HG02588 (cell line): ENCODE results near the gene ARFIP2.
A peak's percentile ranks its signal among the peaks of the same experiment; 100 is the strongest.

Experiments
- ATAC-seq: cut with Tn5 transposase; IDR thresholded peaks from one replicate; pipeline ENCODE4 v1.9.1; 2021; ENCODE audit warnings: mild to moderate bottlenecking, moderate library complexity; ENCODE audit not compliant: unreplicated experiment

The ARFIP2 gene

DNA sequence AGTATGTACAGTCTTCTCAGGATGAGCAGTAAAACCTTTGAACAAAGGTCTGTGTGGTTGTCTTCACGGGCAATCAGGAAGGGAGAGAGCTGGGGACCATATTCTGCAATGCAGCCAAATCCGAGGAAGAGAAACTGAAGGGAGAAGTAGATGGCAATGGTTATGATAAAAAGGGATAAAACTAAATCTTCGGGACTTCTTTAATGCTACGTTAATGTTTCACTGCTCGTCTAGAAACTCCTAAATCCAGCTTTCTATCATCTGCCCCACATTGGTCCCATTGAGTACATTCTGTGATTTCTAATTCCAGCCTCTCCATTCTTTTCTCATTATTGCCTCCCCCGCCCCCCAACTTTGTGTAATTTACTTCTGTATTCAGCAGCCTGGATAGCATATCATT lies 1.9 kb upstream of the ARFIP2 start:
- no peak for ATAC-seq

GRCh38 chr11:6482441-6482840 lies 1.3 kb upstream of the ARFIP2 start:
- ATAC-seq, result no peak

GRCh38 chr11:6481924-6482275 lies 769 bp upstream of the ARFIP2 start:
- ATAC-seq, result no peak

DNA sequence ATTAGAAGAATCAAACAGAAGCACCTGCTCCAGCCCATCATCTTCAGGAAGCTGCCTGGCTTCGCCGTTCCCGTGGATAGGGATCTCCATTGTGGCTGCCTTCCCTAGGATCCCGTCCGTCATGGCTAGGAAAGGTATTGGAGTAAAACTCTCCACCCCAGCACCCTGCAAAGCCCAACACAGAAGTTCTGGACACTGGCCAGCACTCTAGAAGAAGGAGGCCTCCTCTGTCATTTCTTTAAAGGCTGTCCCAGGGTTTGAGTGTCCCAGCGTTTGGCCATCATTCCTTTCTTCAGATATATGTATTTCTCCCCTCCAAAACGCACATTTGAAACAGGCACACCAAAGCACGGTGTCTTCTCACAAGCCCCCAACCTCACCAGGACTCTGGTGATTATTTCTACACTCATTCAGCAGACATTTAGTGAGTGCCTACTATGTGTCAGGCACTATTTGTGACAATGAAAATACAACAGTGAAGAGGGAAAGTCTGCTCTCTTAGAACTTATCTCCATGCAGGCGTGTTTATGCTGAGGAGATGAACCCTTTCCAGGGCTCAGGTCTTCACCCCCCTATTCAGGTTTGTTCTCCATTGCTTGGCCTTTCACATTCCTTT lies 724 bp downstream of the ARFIP2 start:
- no peak for ATAC-seq

- no peak for ATAC-seq
Measured at GRCh38 chr11:6476571-6476970, 4.6 kb downstream of the ARFIP2 start.

- no peak for ATAC-seq
Measured at GRCh38 chr11:6475936-6476335, 5.2 kb downstream of the ARFIP2 start.

GRCh38 chr11:6474806-6475500 lies 6.2 kb downstream of the ARFIP2 start:
- no peak for ATAC-seq

DNA sequence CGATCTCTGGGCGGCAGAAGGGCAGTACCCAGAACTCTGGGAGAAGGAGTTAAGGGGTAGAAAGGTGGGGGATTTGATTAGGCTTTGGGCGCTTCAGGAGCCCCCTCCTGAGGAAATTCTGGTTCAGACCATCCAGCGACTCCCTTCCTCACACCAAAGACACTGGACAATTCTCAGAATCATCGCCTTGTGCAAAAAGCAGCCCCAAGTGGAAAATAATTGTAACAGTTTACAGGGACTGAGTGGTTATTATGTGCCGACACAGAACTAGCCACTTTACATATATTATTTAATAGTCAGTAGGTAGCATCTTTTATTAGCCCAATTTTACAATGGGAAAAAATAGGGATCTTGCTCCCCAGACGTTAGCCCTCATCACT lies 6.7 kb downstream of the ARFIP2 start:
- ATAC-seq, result no peak

GRCh38 chr11:6473451-6474412 lies 7.4 kb downstream of the ARFIP2 start, which contains the start of gene TRIM3:
TSS of gene TRIM3 (minus strand) at chr11:6473941. CDS start at chr11:6465695, 8,246 bp downstream.
- ATAC-seq, result peak; percentile 64

- no peak for ATAC-seq
Measured at GRCh38 chr11:6472934-6473333, 8.2 kb downstream of the ARFIP2 start.

DNA sequence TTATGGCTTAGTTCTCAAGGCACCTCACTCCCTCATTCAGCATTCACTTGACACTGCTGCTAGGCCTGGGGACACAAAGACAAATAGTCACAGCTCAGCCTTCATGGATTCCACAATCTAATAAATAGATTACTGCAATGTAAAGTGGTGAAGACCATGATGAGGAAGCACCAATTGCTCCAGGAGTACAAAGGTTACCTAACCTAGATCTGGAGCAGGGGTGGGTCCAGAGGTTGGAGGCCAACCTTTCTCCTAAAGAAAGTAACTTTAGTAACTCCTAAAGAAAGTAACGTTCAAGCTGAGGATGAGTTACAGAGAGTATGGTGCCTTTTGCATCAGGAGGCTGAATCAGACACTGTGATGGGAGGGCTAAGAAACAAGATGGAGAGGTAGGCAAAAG lies 11.5 kb downstream of the ARFIP2 start:
- ATAC-seq, result no peak

GRCh38 chr11:6468712-6469495 lies 12.2 kb downstream of the ARFIP2 start:
- ATAC-seq, result peak; percentile 54

DNA sequence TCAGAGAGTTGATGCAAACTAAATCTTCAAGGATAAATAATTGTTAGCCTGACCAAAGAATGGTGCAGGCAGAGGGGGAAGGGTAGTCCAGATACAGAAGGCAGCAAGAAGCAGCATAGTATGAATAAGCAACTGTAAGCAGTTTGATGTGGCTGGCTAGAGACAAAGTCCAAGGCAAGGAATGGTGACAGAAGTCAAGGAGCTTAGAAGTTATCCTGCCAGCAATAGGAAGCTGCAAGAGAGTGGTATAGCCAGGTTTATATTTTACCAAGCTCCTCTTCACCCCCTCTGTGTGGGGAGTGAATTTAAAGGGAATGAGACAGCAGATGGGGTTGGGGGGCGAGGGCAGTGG lies 22.1 kb downstream of the ARFIP2 start:
- ATAC-seq, result no peak

DNA sequence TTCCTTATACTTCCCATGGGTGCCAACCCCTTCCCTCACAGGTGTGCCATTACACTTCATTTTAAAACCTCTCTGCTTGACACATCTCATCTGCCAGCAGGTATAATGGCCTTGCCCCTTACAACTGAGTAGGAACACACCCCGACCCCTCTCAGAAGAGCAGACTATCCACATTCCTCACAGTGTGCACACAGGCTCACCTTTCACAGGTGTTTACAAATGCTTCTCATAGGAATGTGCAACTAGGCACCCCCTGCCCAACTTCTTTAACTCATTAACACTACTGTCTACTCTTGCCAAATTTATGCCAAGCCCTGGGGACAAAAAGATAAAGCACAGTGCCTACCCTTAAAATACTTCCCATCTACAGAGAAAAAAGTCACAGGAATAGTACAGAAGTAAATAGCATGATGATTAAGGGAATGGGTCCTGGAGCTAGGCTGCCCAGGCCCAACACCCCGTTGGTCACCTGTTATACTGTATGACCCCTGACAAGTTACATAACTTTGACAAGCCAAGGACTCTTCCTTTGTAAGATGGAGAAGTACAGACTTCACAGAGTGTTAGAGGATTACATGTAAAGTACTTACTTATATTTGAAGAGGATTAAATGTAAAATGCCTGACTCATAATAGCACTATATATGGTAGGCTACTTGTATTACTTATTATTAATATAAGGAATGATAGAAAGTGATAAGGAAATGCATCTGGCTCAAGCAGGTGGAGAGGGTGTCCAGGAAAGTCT lies 22.6 kb downstream of the ARFIP2 start:
- ATAC-seq, result no peak

- no peak for ATAC-seq
Measured at GRCh38 chr11:6457581-6458320, 23.4 kb downstream of the ARFIP2 start.

DNA sequence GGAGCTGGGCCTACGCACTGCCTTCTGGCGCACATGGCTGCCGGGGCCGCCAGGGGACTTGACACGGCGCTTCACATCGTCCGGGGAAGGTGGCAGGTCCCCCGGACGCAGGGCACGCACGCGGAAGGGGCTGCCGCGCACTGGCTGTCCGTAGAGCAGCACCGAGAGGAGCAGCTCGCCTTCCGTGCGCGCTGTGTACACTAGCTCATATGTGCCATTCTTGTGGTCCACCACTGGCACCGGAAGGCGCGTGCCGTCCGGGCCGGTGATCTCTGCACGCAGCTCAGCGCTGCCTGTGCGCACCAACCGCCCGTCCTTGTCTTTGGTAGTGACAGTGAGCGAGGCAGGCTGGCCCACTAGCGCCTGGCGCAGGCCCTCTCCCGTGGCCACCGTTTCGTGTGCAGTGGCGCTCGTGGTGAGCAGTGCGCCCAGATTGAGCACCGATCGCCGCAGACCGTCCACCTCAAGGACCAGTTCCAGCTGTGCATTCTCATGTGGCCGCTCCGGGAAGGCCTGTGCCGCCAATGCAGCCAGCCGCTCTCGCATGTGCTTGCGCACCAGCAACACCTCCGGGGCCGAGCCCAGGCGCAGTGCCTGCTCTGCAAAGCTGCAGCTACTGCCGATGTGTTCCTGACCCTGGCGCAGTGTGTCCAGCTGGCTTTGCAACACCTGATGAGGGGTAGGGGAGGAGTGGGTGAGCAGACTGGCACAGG lies 24.6 kb downstream of the ARFIP2 start:
- ATAC-seq, result no peak

GRCh38 chr11:6455070-6455469 lies 26.1 kb downstream of the ARFIP2 start:
- no peak for ATAC-seq

DNA sequence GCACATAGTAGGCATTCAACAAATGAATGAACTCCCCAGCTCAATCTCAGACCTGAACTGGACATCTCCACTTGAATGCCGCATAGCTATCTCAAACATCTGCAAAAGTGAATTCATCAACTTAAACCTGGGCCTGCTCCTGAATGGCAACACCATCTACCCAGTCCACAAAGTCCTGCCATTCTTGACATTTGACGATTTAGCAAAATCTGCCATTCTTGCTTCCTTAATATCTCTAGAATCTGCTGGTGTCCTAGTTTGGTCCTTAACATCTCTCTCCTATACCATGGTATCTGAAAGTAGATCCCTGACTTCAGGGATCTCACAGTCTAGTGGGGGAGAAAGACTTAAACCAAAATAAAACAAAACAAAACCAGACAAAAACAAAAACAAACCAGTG lies 28.0 kb downstream of the ARFIP2 start:
- no peak for ATAC-seq

DNA sequence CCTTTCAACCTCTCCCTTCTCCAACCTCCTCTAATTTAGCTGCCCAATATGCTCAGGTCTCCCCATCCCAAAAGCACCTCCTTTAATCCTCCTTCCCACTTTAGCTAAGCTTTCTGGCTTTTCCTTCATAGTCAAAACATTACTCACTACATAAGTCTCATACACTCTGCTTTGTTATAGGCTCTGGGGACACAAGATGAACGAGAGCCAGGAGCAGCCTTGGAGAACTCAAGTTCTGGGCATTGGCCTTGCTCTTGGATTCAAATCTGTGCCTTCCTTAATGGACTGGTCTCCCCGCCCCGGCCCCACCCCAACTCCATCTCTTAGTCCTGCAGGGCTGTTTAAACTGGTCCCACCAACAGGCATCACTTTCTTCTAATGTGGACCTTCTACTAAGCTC lies 28.9 kb downstream of the ARFIP2 start:
- no peak for ATAC-seq
